Testis (tissue), 3 donors: ENCODE results near the gene MLC1. TPM values are rescaled to one million over a fixed set of nuclear protein-coding genes. Genes with fewer than 3 reads are reported as not detected.

ENCODE experiments used
- DNase-seq: peaks from one replicate; pipeline ENCODE4 v3.0.0-alpha.2; 2019
- H3K27ac ChIP-seq, 2 donors: fragments of 200-600 bp; sonication (generic); one replicate each; pipeline ENCODE4 v1.5.1; 2019
- H3K27me3 ChIP-seq: fragments of 200-600 bp; sonication (generic); one replicate; pipeline ENCODE4 v1.5.1; 2019
- H3K36me3 ChIP-seq: fragments of 200-600 bp; sonication (generic); one replicate; pipeline ENCODE4 v1.5.1; 2017; ENCODE audit warnings: low read depth; ENCODE audit errors: missing control alignments
- H3K4me1 ChIP-seq: fragments of 200-600 bp; sonication (generic); one replicate; pipeline ENCODE4 v1.5.1; 2019
- H3K4me3 ChIP-seq, 2 donors: fragments of 200-600 bp; sonication (generic); one replicate each; pipeline ENCODE4 v1.5.1; 2017 to 2019
- H3K9me3 ChIP-seq: fragments of 200-600 bp; sonication (generic); one replicate; pipeline ENCODE4 v1.5.1; 2017
- POLR2A ChIP-seq: fragments of 450-650 bp; IDR thresholded peaks from one replicate; pipeline ENCODE4 v1.6.1; 2017; ENCODE audit warnings: antibody characterized with exemption, mild to moderate bottlenecking, moderate library complexity
- WGBS, 2 donors: methylation state at CpG; one replicate each; pipeline ENCODE4 v1.1.5; 2018; 5-methylcytosine and 5-hydroxymethylcytosine counted together
- intact Hi-C: fragments of 100-400 bp; cut with DNase I; formaldehyde crosslinking; loops from one replicate; pipeline ENCODE4 v1.15.1; 2023; ENCODE audit warnings: low total_unique reads
- polyA plus RNA-seq: library from polyadenylated mRNA; stranded (reverse); fragments of 350-450 nt; fragmentation: Illumina TruSeq; extraction: RNeasy Lipid Tissue Mini Kit (QIAGEN cat#74804); gene quantifications from one replicate; pipeline ENCODE4 v1.2.3, GENCODE V29; 2014; ENCODE audit warnings: low read depth, low replicate concordance; ENCODE audit not compliant: insufficient read depth
- total RNA-seq, 2 donors: library from RNA; depleted of rRNA; stranded (reverse); fragments of >200 nt; gene quantifications; one replicate each; pipeline ENCODE4 v1.2.3, GENCODE V29; 2016
- TF ChIP-seq, protein P1 (sequence below), 3 experiments: fragments of 450-650 bp in 2 of 3; fragments of 200-600 bp in 1 of 3; sonication (generic) in 1 of 3; IDR thresholded peaks; one replicate each; pipeline ENCODE4 v1.5.1; 2016 to 2019; ENCODE audit warnings: antibody characterized with exemption in 3 of 3, mild to moderate bottlenecking in 2 of 3, moderate library complexity in 1 of 3

MLC1 gene
- total and polyA plus RNA-seq, 3 donors from 2014 or later = 1.3 to 1.5 (median 1.3) TPM

GRCh38 chr22:50058061-50058905 is 26.9 kb downstream of the MLC1 start, which contains the start of gene TTLL8:
TSS of gene TTLL8 (minus strand) at chr22:50058298.
- intact Hi-C loops = no loop called here
- Histone ChIP-seq H3K4me3 (peak within 1 kb of the TSS; percentile 38 to 39), H3K4me1 (no peaks in the 10 kb centered on the region), H3K27ac (no peak within 1 kb of the TSS), H3K27me3 (no peaks in the 10 kb centered on the region), H3K36me3 (no peaks in the 10 kb centered on the region), H3K9me3 (no peaks in the 10 kb centered on the region)
- TF ChIP-seq POLR2A = no peak
- TF ChIP-seq, protein P1, sequence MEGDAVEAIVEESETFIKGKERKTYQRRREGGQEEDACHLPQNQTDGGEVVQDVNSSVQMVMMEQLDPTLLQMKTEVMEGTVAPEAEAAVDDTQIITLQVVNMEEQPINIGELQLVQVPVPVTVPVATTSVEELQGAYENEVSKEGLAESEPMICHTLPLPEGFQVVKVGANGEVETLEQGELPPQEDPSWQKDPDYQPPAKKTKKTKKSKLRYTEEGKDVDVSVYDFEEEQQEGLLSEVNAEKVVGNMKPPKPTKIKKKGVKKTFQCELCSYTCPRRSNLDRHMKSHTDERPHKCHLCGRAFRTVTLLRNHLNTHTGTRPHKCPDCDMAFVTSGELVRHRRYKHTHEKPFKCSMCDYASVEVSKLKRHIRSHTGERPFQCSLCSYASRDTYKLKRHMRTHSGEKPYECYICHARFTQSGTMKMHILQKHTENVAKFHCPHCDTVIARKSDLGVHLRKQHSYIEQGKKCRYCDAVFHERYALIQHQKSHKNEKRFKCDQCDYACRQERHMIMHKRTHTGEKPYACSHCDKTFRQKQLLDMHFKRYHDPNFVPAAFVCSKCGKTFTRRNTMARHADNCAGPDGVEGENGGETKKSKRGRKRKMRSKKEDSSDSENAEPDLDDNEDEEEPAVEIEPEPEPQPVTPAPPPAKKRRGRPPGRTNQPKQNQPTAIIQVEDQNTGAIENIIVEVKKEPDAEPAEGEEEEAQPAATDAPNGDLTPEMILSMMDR (IDR thresholded peaks at IDR 0.05) = no peak
- DNase-seq = no peak
- WGBS, 2 donors = 3 to 8% methylated on average over 5 to 63 of the region's 102 CpGs

DNA sequence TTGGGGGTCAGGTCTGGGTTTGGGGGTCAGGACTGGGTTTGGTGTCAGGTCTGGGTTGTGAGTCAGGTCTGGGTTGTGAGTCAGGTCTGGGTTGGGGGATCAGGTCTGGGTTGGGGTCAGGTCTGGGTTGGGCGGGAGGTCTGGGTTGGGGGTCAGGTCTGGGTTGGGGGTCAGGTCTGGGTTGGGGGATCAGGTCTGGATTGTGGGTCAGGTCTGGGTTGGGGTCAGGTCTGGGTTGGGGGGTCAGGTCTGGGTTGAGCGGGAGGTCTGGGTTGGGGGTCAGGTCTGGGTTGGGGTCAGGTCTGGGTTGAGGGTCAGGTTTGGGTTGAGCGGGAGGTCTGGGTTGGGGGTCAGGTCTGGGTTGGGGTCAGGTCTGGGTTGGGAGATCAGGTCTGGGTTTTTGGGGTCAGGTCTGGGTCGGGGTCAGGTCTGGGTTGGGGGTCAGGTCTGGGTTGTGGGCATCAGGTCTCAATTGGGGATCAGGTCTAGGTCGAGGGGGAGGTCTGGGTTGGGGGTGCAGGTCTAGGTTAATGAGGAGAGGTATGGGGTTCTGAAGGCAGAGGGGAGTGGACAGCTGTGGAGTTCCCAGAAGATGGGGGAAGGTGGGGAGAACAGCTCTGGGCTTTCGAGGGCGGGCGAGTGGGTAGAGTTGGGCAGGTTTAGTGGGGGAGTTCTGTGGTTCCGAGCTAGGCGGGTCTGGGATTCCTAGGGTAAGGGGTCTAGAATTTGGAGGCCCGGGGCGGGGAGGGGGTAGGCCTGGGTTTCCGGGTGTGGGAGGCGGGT is 27.8 kb downstream of the MLC1 start:
- Histone ChIP-seq H3K9me3 (no peaks in the 10 kb centered on the region), H3K27me3 (no peaks in the 10 kb centered on the region), H3K4me1 (no peaks in the 10 kb centered on the region), H3K4me3 (no peak overlapping the region), H3K36me3 (no peaks in the 10 kb centered on the region), H3K27ac (no peak overlapping the region)
- TF ChIP-seq, protein P1 (IDR thresholded peaks at IDR 0.05) = no peak
- no peak for TF ChIP-seq POLR2A
- no peak for DNase-seq
- intact Hi-C loops = no loop called here
- WGBS, 2 donors = 62 to 74% methylated on average over 13 of the region's 14 CpGs

DNA sequence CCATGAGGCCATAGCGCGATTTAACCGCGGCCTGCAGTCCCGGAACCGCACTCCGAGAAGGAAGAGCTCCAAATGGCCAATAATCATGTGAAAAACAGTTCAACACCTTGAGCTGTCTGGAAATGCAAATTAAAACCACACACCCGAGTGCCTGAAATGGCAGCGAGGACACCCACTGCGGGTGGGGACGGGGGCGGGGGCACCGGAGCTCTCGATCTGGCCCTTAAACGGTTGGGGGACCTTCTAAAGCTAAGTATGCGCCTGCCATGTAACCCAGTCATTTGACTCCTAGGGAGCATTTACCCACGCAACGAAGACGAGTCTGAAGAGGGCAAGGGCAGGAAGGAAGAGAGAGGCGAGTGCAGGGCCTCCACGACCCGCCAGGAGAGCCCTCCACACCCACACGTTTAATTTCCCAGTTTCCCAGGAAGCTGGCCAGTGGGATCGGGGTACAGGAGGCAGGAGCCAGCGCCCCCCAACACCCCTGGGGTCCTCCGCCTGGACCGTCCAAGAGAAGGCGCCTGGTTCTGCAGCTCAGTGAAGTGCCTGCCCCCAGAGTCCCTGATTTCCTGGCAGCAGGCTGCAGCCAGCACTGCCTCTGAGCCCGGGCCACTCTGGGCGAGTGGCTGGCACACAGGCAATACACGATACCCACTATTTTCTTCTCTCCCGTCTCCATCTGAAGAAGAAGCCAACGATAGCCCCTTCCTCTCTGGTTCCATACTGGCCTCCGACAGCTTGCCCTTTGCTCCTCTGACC is 28.8 kb downstream of the MLC1 start:
- WGBS, 2 donors = 88 to 91% methylated on average over 26 to 34 of the region's 34 CpGs

GRCh38 chr22:50053861-50054260 is 31.4 kb downstream of the MLC1 start:
- no peak for DNase-seq
- no peak for TF ChIP-seq POLR2A
- TF ChIP-seq, protein P1 (IDR thresholded peaks at IDR 0.05) = no peak
- intact Hi-C loops = no loop called here
- H3K9me3 ChIP-seq = no peaks in the 10 kb centered on the region
- WGBS, 2 donors = 93 to 94% methylated on average over 18 of the region's 18 CpGs
- no peak overlapping the region for H3K27ac ChIP-seq
- H3K27me3 ChIP-seq = no peaks in the 10 kb centered on the region
- H3K36me3 ChIP-seq = no peaks in the 10 kb centered on the region
- H3K4me3 ChIP-seq = no peak overlapping the region
- H3K4me1 ChIP-seq = no peaks in the 10 kb centered on the region

More for the DNA sequence above, 28.8 kb downstream of the MLC1 start:
- DNase-seq = no peak
- intact Hi-C loops = no loop called here
- H3K27ac ChIP-seq = no peak overlapping the region
- H3K27me3 ChIP-seq = no peaks in the 10 kb centered on the region
- H3K4me3 ChIP-seq = no peak overlapping the region
- TF ChIP-seq POLR2A = no peak
- TF ChIP-seq, protein P1 (IDR thresholded peaks at IDR 0.05) = no peak
- H3K4me1 ChIP-seq = no peaks in the 10 kb centered on the region
- H3K36me3 ChIP-seq = no peaks in the 10 kb centered on the region
- no peaks in the 10 kb centered on the region for H3K9me3 ChIP-seq
